IPS-NIHi7 (cell line): ENCODE measurements around the gene HADH.
"Not testable (repeated sequence)": the region's sequence is repeated elsewhere in the genome, so short reads cannot be mapped to it uniquely, and the experiment has no call there.

Source experiments
- DNase-seq: peaks from one replicate; pipeline ENCODE4 v3.0.0; 2012; ENCODE audit warnings: mixed read lengths; ENCODE audit errors: extremely low spot score

HADH gene

DNA sequence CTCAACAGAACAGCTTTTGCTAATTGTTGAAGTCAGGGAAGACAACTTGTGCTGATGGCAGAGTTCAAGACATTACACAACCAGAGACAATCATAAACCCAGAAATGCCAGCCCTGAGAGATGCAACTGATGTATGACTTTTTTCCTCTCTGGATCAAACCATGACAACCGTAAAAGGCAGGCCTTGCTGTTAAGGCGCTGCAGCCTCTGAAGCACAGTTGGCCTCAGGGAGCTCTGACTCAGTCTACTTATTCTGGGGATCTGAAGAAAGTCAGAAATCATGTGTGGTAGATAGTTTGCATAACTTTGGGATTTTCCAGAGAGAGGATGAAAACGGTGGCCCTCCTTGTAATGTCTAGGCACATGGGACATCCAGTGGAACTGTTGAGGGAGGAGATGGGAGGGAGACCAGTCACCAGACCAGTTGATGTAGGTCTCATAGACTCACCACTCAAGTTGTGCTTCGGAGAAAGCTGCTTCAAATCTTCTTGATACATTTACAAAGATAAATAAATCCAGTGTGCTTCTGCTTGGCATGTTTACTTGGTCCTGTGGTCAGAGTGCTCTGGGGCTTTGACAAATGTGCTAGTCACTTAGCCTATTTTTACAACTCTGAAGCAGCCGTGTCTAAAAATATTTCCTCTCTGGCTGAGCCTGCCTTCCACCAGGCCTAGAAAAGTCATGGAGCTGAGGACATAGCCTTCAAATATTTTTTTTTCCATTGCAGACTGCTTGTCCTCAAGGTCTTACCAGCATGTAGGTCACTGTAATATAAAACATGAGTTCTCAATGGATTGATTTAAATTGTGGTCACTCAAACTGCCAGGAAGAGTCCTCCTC, 7.5 kb downstream of the HADH start:
- DNase-seq: no peak

DNA sequence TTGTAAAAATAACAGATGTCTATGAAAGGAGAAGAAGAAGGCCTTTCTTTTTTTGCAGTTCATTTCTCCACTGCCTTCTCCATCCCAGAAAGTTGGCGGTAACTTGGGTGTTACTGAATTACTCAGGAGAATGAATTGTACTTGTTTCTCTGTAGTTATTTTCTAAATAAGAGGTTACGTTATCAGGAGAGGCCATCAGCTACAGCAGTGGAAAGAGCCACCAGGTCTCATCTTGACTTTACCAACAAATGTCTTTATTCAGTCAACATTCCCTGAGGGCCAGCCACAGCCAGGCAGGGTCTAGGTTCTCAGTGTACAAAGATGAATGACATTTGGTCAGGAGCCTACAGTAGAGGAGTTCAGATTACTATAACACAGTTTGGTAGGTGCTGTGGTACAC, 8.1 kb downstream of the HADH start:
- no peak for DNase-seq

- no peak for DNase-seq
These were observed 10.3 kb downstream of the HADH start for GRCh38 chr4:107999932-108000539.

DNA sequence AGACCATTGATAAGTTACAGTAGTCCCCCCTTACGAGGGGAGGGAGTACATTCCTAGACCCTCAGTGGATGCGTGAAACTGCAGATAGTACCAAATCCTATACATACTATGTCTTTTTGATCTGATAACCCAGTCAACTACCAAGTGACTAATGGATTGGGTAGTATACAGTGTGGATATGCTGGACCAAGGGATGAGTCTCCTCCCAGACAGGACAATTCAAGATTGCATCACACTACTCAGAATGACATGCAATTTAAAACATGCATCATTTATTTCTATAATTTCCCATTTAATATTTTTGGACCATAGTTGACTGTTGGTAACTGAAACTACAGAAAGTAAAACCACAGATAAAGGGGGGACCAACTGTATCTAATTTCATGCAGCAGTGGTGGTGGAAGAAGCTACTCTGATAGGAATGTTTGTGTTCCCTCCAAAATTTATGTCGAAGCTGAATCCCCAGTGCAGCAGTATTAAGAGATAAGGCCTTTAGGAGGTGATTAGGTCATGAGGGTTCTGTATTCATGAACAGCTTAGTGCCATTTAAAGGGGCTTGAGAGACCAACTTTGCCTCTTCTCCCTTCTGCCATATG, 11.9 kb downstream of the HADH start:
- DNase-seq: no peak

DNA sequence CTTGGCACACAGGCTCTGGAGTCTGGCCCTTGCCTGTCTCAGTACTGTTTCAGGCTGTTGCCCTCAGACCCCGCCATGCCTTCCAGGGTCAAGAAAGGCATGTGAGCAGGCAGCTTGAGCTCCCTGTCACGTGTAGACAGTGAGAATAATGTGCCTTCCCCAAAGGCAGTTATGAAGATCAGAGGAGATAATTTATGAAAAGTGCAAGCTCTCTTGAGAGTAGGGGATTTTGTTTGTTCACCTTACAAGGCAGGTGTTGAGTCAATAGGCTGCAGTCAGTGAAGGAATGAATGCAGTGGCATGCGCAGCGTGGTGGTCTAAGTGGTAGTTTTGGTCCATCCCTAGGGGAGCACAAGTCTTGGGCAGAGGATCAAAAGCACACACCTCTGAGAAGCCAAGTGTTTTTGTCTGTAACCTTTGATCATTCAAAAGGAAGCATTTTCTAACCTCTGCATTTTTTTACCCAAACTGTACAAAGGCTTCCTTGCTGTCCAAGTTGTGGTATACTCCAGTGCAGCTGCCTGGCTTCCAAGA, 14.4 kb downstream of the HADH start:
- no peak for DNase-seq

DNA sequence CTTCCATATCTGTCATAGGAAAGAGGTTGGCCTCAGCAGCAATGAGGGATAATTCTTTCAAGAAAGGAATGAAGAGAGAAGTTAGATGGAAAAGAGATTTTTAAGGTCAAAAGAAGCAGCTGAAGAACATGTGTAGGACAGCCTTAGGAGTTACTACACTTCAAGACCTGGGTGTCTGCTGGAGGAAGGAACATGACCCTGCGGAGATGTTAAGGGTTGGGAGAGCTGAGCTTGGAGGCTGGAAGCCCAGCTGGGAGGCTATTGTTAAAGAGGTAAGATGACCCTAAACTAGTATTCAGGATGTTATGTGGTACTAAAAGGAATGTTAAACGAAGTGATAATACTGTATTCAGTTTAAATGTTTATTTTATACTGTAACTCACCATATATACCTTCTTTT, 15.0 kb downstream of the HADH start:
- DNase-seq: no peak

DNA sequence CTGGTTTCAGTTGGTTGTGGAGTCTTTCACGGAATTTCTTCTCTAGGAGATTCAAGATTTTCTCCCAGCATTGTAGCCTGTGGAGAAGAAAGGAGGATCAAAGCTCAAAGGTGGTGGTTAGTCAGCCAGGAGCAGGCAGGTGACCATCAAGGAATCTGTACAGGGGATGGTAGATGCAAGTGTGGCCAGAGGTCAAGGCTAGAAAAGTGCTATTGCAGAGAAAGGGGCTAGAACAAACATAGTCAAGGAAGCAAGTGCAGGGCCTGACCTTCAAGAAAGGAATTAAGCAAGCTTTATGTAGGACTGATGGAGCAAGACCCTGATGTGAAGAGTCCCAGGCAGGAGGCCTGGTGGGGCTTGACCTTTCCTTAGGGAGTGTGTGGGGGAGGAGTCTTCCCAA, 16.1 kb downstream of the HADH start:
- no peak for DNase-seq

- no peak for DNase-seq
These were observed 16.7 kb downstream of the HADH start for GRCh38 chr4:108006361-108006760.

DNA sequence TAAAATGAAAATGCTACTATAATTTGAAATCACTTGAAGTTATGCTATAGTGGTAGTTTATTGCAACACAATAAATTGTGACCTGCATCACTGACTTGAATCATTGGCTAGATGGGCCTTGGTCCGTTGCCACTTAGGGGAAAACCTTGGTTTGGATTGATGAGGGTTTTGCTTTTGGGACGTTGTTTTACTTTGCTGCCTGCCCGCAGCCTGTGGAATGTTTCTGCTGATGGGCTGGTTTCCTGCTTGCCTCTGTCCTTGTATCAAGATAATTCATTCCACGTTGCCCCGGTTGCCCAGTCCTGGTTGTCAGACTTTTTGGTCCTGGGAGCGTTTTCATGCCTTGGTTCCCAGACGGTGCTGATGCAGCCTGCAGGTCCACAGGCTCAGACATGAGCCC, 18.3 kb downstream of the HADH start:
- no peak for DNase-seq

- no peak for DNase-seq
These were observed 19.0 kb downstream of the HADH start for GRCh38 chr4:108008721-108009120.

- DNase-seq: no peak
These were observed 20.5 kb downstream of the HADH start for GRCh38 chr4:108010167-108010566.

DNA sequence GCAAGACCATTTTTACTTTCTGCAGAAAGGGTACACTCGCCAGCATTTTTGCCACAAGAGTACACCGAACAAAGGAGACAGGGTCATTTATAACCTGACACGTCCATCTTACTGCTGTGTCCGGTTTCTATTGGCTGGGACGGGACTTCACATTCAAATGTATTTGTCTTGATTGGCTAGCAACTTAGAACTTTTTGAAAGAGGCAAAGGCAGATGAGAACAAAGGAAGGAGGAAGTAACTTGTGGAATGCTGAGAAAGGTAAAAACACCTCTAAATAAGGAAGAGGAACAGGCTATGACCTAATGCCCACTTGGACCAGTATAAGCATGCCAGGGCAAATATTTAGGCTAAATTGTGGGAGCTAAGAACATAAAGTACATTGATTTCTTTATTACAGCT, 22.7 kb downstream of the HADH start:
- not testable (repeated sequence) for DNase-seq

DNA sequence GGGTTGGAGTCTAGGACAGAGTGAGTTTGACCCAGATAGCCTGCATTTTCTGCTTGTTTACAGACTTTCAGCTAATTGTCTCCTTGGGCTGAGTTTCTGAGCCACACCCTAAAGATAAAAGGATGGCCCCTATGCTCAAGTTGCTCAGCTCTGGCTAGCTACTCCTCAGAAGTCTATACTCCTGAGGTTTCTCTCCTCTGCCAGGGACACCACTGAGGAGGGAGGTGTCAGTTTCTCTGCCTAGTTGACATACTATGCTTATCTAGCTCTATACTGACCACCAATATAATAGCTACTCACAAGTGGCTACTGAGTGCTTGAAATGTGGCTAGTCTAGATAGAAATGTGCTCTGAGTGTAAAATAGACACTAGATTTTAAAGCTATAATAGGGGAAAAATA, 23.6 kb downstream of the HADH start:
- no peak for DNase-seq

DNA sequence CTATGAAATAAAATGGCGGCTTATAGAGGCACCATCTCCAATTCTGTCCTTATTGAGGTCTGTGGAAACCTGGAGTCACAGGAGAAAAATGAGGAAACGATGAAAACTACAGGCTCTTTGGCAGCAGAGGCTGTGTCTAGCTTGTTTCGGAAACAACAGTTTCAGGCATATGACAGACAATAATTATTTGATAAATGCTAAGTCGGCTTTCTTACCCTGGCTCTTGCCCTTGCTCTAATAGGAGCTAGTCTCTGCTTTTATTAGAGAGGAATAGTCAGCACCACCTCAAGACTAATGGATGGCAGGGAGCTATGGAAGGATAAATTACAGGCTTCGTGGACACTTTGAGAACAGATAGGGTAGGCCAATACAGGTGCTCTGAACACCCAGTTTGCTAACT, 24.3 kb downstream of the HADH start:
- DNase-seq: no peak

- peak; percentile 84 for DNase-seq
These were observed 28.6 kb downstream of the HADH start for GRCh38 chr4:108018040-108018883.

DNA sequence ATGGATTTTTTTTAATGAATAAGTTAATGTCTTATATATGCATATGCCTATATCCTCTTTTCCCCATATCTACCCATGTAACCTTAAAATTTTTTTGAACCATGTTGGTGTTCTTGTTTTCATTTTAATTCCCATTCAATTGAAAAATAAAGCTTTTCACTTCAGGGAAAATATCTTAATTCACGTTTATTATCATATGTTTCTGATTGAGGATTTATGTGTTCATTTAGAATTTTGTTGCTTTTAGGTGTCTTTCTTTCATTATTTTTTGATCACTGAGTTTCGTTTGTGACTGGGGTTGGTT, 29.1 kb downstream of the HADH start:
- no peak for DNase-seq

- no peak for DNase-seq
These were observed 34.6 kb downstream of the HADH start for GRCh38 chr4:108024085-108024877.

DNA sequence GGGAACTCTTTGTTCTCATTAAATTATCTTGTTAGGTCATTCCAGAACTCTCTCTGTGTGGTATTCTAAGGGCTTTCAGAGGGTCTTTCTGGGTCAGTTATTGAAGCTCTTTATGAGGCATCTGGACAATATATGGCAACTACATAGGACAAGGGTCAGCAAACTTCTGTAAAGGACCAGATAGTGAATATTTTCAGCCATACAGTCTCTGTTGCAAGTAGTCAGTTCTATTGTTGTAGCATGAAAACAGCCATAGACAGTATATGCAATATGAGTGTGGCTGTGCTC, 35.1 kb downstream of the HADH start:
- no peak for DNase-seq

DNA sequence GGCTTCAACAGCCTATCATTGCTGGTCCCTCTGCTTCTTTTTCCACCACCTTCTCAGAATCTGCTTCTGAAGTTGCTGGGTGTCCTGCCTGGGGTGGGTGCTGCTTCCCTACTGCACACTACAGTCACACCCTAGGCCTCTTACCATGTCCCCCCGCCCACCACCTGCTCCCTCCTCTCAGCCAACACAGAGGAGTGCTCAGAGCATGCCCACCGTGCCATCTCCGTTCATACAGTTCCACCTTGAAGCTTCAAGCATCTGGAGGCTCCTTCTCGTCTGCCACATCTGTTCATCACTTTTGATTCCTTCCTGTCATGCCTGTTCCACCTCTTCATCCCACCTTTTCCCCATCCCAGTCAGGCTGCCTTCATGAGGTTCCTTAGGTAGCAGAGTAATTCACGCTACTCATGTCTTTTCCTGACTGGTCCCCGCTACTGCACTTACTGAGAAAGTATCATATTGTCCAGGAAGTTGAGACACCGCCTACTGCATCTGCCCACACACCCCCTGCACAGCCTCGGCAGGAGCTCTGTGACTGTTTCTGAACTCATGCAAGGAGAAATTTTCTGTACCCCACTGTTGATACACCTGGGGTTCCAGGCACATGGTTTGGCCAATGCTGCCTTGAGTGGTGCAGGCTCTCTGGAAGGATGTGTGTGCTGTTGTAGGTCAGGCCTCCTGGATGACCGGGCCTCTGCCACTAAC, 39.5 kb downstream of the HADH start:
- DNase-seq: no peak

DNA sequence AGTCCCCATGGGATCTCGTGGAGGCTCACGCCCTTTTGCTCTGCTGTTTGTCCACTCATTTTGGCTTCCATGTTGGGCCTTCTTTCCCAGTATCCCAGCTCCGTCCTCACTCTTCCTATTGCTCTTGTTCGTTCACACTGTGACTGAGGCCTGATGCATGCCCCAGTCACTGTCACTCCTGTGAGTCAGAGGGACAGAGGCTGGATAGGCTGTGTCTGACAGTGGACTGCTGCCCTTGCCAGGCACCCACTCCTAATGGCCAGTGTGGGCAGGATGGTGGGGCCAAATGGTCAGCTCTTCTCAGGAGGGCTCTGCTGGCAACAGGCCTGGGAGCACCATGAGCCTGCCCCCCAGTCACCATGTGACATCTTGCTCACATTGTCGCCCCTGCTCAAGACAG, 40.0 kb downstream of the HADH start:
- no peak for DNase-seq

- peak; percentile 78 for DNase-seq
These were observed 40.6 kb downstream of the HADH start for GRCh38 chr4:108030332-108030731.
